Tibial artery (tissue), 4 donors: Measurements from ENCODE around the gene CPNE7.

ENCODE experiments used
- DNase-seq, 2 donors: peaks; one replicate each; pipeline ENCODE4 v3.0.0-alpha.2; 2019
- H3K27ac ChIP-seq, 2 donors: fragments of 200-600 bp; sonication (generic) in 1 of 2; 1 replicate in 1 of 2; 2 replicates in 1 of 2; pipeline ENCODE4 v1.5.1; 2018 to 2019; ENCODE audit warnings: mild to moderate bottlenecking in 1 of 2
- H3K27me3 ChIP-seq, 2 donors: fragments of 200-600 bp; sonication (generic) in 1 of 2; one replicate each; pipeline versions ENCODE4 v1.5.1 to v1.6.0; 2016 to 2019
- H3K36me3 ChIP-seq, 3 donors: fragments of 200-600 bp; sonication (generic) in 2 of 3; one replicate each; pipeline ENCODE4 v1.5.1; 2016 to 2019; ENCODE audit warnings: mild to moderate bottlenecking in 2 of 3
- H3K4me1 ChIP-seq, 4 donors: fragments of 200-600 bp; sonication (generic) in 2 of 4; 1 replicate in 3 of 4; 2 replicates in 1 of 4; pipeline ENCODE4 v1.5.1; 2016 to 2019
- H3K4me3 ChIP-seq, 2 donors: fragments of 200-600 bp; sonication (generic) in 1 of 2; 1 replicate in 1 of 2; 2 replicates in 1 of 2; pipeline ENCODE4 v1.5.1; 2018 to 2019; ENCODE audit warnings: mild to moderate bottlenecking in 2 of 2
- H3K9me3 ChIP-seq, 3 donors: fragments of 200-600 bp; sonication (generic) in 1 of 3; one replicate each; pipeline ENCODE4 v1.5.1; 2016 to 2019
- CTCF ChIP-seq, 2 experiments: fragments of 200-600 bp in 1 of 2; fragments of 450-650 bp in 1 of 2; IDR thresholded peaks; one replicate each; pipeline ENCODE4 v1.5.1; 2017 to 2019; ENCODE audit warnings: antibody characterized with exemption in 2 of 2, mild to moderate bottlenecking in 1 of 2, moderate library complexity in 1 of 2
- intact Hi-C: fragments of 100-400 bp; cut with DNase I; formaldehyde crosslinking; loops from one replicate; pipeline ENCODE4 v1.15.0; 2023; ENCODE audit warnings: low total_unique reads

The CPNE7 gene

DNA sequence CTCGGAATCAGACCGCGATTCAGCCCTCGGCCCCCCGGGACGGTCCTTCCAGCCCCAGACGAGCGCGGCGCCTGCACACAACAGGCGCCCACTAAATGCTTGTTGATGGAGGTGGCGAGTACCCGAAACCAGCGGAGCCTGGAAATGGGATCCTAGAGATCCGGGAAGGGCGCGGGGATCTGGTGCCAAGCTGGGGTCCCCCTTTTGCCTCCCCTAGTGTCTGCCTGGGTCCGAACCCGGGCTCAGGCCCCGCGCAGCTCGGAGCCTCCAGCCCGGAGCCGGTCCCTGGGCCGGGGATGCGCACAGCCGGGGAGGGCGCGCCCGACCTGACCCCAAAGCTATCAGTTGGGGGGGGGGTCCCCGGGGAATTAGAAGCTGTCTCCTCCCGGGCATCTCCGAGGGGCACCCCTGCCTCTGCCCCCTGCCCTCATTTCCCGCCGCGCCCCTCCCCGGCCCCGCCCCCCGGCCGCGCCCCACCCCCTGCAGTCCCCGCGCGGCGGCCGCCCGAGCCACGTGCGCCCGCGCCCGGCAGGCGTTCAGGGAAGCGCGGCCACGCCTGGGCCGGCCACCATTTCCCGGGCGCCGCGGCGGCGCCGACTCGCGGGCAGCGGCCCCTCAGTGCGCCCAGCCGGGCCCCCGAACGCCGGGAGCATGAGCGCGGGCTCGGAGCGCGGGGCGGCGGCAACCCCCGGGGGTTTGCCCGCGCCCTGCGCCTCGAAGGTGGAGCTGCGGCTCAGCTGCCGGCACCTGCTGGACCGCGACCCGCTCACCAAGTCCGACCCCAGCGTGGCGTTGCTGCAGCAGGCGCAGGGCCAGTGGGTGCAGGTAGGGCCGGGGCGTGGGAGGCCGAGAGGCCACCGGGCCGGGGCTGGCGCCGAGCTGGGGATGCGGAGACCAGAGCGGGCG is at the start of gene CPNE7:
Gene CPNE7 (plus strand): TSS at position 512 of the 906 bp plus-strand sequence. CDS start 140 bp downstream, at position 652.
- no peak within 1 kb of the TSS for H3K27ac ChIP-seq
- H3K4me3 ChIP-seq: peak within 1 kb of the TSS; percentile 4 to 39
- peaks cover 8 to 64% of the 10 kb centered on the region in 2 donors for H3K27me3 ChIP-seq
- H3K4me1 ChIP-seq: peaks cover 0 to 28% (median 21%) of the 10 kb centered on the region in 4 donors
- no peaks in the 10 kb centered on the region for H3K36me3 ChIP-seq
- intact Hi-C loops: no loop called here
- no peaks in the 10 kb centered on the region for H3K9me3 ChIP-seq
- no peak for TF ChIP-seq CTCF (IDR thresholded peaks at IDR 0.05)
- no peak for DNase-seq

GRCh38 chr16:89529097-89529496 is 46.5 kb upstream of the CPNE7 start:
- DNase-seq: no peak
- H3K36me3 ChIP-seq: peaks cover 85 to 98% (median 86%) of the 10 kb centered on the region in 3 donors
- no peak for TF ChIP-seq CTCF (IDR thresholded peaks at IDR 0.05)

GRCh38 chr16:89530401-89531381 is 44.9 kb upstream of the CPNE7 start:
- Histone ChIP-seq H3K9me3 (no peaks in the 10 kb centered on the region), H3K27ac (no peak overlapping the region), H3K4me1 (no peaks in the 10 kb centered on the region), H3K27me3 (no peaks in the 10 kb centered on the region), H3K36me3 (peaks cover 76 to 98% (median 81%) of the 10 kb centered on the region in 3 donors), H3K4me3 (no peak overlapping the region)
- intact Hi-C loops: no loop called here
- DNase-seq: no peak
- no peak for TF ChIP-seq CTCF (IDR thresholded peaks at IDR 0.05)

More at GRCh38 chr16:89529097-89529496, 46.5 kb upstream of the CPNE7 start:
- Histone ChIP-seq H3K27me3 (no peaks in the 10 kb centered on the region), H3K4me3 (no peak overlapping the region), H3K27ac (no peak overlapping the region), H3K9me3 (no peaks in the 10 kb centered on the region), H3K4me1 (no peaks in the 10 kb centered on the region)
- intact Hi-C loops: no loop called here

- H3K4me1 ChIP-seq: no peaks in the 10 kb centered on the region
- intact Hi-C loops: no loop called here
- H3K27ac ChIP-seq: no peak overlapping the region
- peaks cover 68 to 94% (median 75%) of the 10 kb centered on the region in 3 donors for H3K36me3 ChIP-seq
- H3K27me3 ChIP-seq: no peaks in the 10 kb centered on the region
- no peak overlapping the region for H3K4me3 ChIP-seq
- TF ChIP-seq CTCF (IDR thresholded peaks at IDR 0.05): no peak
- no peak for DNase-seq
- H3K9me3 ChIP-seq: no peaks in the 10 kb centered on the region
Observed at GRCh38 chr16:89531821-89532526, 43.6 kb upstream of the CPNE7 start.

GRCh38 chr16:89534252-89534756 is 41.3 kb upstream of the CPNE7 start:
- no peak for TF ChIP-seq CTCF (IDR thresholded peaks at IDR 0.05)
- H3K27ac ChIP-seq: no peak overlapping the region
- H3K9me3 ChIP-seq: no peaks in the 10 kb centered on the region
- H3K4me3 ChIP-seq: no peak overlapping the region
- no peaks in the 10 kb centered on the region for H3K27me3 ChIP-seq
- intact Hi-C loops: no loop called here
- H3K36me3 ChIP-seq: peaks cover 58 to 95% (median 78%) of the 10 kb centered on the region in 3 donors
- no peaks in the 10 kb centered on the region for H3K4me1 ChIP-seq
- DNase-seq: peak in 1 of 2 donors; percentile 64
